ENCODE results near the gene AOAH.

AOAH gene

GRCh38 chr7:36546331-36546730 is 178.0 kb downstream of the AOAH start:
- DNase-seq (ENCODE audit: low spot score), result peak; percentile 99

- DNase-seq (ENCODE audit: low spot score), result peak; percentile 79
Measured at GRCh38 chr7:36545291-36545690, 179.0 kb downstream of the AOAH start.

GRCh38 chr7:36538126-36538525 is 186.2 kb downstream of the AOAH start:
- DNase-seq (ENCODE audit: low spot score), result no peak

GRCh38 chr7:36535866-36536664 is 188.2 kb downstream of the AOAH start:
- DNase-seq (ENCODE audit: low spot score), result no peak

GRCh38 chr7:36533717-36534116 is 190.6 kb downstream of the AOAH start:
- no peak for DNase-seq (ENCODE audit: low spot score)

- no peak for DNase-seq (ENCODE audit: low spot score)
Measured at GRCh38 chr7:36532981-36533499, 191.3 kb downstream of the AOAH start.

GRCh38 chr7:36531951-36532350 is 192.3 kb downstream of the AOAH start:
- peak; percentile 40 for DNase-seq (ENCODE audit: low spot score)

GRCh38 chr7:36530456-36530855 is 193.8 kb downstream of the AOAH start:
- DNase-seq (ENCODE audit: low spot score), result no peak

GRCh38 chr7:36527549-36527913 is 196.8 kb downstream of the AOAH start:
- no peak for DNase-seq (ENCODE audit: low spot score)

GRCh38 chr7:36526863-36527548 is 197.3 kb downstream of the AOAH start:
- no peak for DNase-seq (ENCODE audit: low spot score)

GRCh38 chr7:36523371-36524101 is 200.8 kb downstream of the AOAH start:
- no peak for DNase-seq (ENCODE audit: low spot score)

- no peak for DNase-seq (ENCODE audit: low spot score)
Measured at GRCh38 chr7:36522453-36523007, 201.8 kb downstream of the AOAH start.

GRCh38 chr7:36521911-36522310 is 202.4 kb downstream of the AOAH start:
- peak; percentile 86 for DNase-seq (ENCODE audit: low spot score)

GRCh38 chr7:36521133-36521532 is 203.2 kb downstream of the AOAH start:
- DNase-seq (ENCODE audit: low spot score), result peak; percentile 44

- no peak for DNase-seq (ENCODE audit: low spot score)
Measured at GRCh38 chr7:36515847-36516246, 208.4 kb downstream of the AOAH start.

GRCh38 chr7:36514289-36515243 is 209.7 kb downstream of the AOAH start:
- DNase-seq (ENCODE audit: low spot score), result peak; percentile 94

- no peak for DNase-seq (ENCODE audit: low spot score)
Measured at GRCh38 chr7:36513393-36513792, 210.9 kb downstream of the AOAH start.

GRCh38 chr7:36512616-36513015 is 211.7 kb downstream of the AOAH start:
- DNase-seq (ENCODE audit: low spot score), result no peak

GRCh38 chr7:36509962-36510361 is 214.3 kb downstream of the AOAH start:
- DNase-seq (ENCODE audit: low spot score), result no peak

- no peak for DNase-seq (ENCODE audit: low spot score)
Measured at GRCh38 chr7:36507475-36508440, 216.5 kb downstream of the AOAH start.

All from cerebellar cortex (tissue), 1 donor.